IPS DF 4.7 (cell line): ENCODE measurements around the gene LUC7L3.

Experiments used
- DNase-seq: peaks from one replicate; pipeline ENCODE4 v3.0.0-alpha.2; 2013; ENCODE audit warnings: low spot score; ENCODE audit errors: extremely low read depth

LUC7L3 gene

DNA sequence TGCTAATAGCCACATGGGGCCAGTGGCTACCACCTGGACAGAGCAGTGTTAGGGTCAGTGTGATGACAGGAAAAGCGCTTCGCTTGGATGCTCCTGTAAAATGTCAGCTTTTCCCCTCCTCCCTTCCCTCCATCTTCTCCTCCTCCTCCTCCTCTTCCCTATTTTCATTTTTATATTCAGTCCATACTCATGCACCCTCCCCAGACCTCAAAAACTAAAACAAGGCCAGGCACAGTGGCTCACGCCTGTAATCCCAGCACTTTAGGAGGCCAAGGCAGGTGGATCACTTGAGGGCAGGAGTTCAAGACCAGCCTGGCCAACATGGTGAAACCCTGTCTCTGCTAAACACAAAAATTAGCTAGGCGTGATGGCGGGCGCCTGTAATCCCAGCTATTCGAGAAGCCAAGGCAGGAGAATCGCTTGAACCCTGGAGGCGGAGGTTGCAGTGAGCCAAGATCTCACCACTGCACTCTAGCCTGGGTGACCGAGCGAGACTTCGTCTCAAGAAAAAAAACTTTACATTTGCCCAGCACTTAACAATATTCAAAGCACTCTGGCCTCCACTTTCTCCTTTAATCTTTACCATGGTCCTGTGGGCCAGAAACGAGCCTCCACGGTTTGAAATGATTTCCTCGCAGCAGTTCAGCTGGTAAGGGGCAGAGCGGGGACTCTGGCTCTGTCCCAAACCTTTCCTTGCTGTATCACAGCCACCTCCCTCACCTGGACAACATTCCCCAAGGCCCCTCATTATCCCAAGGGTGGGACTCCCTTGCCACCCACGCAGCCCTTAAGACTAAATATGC, 33.5 kb upstream of the LUC7L3 start:
- no peak for DNase-seq

DNA sequence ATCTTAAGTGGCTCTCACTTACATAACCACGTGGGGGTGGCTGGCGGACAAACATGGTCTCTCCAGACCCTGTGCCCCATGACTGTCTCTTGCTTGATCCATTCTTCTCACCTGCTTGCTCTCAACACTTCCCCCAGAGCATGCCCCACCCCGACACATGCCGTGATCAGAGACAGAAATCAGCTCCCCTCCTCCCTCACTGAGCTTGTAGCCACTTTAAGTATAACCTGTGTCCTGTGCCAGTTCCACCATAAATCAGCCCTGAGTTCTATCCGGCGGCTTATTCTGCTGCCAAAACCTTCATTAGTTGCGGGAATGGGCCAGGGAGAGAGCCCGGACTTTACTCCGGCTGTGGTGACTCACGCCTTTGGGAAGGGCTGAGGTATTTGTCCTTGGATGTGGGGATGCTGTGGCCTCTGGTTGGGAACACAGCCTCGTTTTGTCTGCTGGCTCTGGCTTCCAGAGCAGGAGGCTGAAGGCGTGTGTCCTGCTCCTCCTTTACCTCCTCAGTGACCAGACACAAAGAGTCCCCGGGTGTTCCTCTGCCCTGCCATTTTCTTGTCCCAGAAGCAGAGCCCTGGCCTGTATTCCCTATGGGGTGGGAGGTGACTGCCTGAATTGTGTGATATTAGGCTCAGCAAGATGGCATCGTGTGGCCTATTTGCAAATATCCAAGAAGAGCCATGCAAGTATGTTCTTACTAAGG, 32.8 kb upstream of the LUC7L3 start:
- no peak for DNase-seq

DNA sequence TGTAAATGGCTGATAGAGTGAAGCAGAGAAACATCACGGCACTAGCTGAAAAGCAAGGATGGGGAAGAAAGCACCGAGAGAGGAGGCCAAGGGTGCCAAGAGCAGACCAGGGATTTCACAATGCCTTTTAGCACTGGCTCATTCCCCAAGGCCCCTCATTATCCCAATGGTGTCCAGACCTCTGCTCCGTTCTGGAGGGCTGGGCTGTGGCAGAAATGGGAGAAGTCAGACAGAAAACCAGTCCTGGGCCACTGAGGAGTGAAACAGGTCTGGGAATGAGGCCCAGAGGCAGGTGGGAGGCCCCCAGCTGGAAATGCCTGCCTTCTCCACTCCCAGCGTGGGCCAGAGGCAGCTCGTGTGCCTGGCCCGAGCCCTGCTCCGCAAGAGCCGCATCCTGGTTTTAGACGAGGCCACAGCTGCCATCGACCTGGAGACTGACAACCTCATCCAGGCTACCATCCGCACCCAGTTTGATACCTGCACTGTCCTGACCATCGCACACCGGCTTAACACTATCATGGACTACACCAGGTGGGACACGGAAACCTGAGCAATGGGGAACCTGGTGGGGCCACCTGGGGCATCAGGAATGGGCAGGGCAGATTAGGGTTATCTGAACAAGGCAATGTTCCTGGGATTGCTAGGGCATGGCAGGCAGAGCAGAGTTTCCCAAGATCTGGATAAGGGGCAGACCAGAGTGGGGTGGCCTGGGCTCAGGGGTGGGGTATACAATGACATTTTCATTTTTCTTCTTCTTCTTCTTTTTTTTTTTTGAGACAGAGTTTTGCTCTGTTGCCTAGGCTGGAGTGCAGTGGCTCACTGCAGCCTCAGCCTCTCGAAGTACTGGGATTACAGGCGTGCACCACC, 32.0 kb upstream of the LUC7L3 start:
- no peak for DNase-seq

DNA sequence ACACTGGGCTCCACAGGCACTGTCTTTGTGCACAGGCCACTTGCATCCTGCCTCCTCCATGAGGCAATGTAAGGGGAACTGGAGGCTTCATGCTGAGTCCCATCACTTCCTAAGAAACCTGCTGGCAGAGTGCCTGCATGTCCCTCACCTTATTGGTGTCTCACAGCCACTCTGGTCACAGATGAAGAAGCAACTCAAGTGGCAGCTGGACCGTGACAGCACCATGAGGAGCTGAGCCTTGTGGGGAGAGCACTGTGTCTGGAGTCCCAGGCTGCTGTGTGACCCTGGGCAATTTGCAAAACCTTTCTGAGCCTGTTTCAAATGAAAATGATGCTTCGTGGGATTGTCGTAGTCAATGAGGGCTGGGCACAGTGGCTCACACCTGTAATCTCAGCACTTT, 31.2 kb upstream of the LUC7L3 start:
- DNase-seq = no peak

DNA sequence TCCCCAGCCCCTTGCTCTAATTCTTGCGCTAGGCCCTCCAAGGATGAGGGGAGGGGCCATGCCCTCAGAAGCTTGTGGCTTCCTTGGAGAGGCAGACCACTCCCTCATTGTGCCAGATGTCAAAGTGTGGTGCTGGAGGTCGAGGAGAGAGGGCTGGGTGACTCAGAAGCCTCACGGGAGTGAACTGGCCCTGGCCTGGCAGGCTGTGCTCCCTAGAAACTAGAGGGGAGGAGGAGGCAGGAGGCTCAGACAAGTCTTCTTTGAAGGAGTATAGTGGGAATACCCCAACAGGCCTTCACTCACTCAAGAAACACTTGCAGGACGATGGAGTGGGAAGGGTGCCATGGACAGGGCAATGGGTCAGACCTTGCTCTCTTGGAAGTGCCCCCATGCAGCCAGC, 30.2 kb upstream of the LUC7L3 start:
- DNase-seq = no peak

DNA sequence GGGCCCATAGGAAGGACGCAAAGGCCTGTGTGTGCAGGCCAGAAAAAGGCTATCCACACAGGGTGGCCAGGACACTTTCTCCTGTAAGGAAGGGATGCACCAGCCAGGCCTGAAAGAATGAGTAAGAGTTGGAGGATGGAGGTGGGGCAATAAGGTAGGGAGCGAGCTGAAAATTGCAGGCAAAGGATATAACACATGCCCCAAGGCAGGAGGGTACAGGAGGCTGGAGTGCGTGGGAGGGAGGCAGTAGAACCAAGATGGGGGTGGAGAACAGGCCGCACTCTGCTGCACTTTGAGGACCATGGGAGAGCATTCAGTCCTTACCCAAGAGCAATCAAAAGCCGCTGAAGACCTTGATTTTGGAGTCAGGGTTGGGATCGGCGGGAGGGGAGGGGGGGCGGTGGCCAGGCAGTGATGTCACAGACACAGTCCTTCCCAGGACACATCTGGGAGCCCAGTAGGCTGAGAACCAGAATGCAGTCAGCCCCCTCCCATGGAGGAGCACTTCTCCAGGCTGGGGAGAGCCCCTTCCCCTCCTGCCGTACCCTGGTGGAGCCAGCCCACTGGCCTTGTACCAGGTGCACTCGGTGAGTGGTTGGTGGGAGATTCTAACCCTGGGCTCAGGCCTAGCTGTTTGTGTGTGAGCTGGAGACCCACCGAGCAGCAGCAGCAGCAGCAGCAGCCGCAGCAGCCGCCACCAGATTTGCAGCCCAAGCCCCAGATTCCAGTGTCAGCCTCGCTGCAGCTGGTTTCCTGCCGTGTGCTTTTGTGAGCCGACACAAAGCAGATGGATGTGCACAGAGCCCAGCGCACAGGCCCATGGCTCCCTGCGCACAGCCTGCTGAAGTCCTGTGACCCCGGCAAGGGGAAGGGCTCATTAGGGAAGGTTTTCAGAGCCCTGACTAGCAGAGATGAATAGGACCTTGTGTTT, 29.2 kb upstream of the LUC7L3 start:
- no peak for DNase-seq

DNA sequence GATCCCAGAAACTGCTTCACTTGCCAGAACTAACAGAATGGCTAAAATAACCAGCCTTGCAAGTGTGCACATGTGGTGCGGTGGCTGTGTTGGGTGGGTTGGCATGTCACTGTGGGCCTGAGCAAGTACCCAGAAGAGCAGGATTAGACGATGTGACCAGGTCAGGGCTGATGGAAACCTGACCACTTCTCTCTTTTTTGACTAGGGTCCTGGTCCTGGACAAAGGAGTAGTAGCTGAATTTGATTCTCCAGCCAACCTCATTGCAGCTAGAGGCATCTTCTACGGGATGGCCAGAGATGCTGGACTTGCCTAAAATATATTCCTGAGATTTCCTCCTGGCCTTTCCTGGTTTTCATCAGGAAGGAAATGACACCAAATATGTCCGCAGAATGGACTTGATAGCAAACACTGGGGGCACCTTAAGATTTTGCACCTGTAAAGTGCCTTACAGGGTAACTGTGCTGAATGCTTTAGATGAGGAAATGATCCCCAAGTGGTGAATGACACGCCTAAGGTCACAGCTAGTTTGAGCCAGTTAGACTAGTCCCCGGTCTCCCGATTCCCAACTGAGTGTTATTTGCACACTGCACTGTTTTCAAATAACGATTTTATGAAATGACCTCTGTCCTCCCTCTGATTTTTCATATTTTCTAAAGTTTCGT, 28.4 kb upstream of the LUC7L3 start:
- DNase-seq = no peak

DNA sequence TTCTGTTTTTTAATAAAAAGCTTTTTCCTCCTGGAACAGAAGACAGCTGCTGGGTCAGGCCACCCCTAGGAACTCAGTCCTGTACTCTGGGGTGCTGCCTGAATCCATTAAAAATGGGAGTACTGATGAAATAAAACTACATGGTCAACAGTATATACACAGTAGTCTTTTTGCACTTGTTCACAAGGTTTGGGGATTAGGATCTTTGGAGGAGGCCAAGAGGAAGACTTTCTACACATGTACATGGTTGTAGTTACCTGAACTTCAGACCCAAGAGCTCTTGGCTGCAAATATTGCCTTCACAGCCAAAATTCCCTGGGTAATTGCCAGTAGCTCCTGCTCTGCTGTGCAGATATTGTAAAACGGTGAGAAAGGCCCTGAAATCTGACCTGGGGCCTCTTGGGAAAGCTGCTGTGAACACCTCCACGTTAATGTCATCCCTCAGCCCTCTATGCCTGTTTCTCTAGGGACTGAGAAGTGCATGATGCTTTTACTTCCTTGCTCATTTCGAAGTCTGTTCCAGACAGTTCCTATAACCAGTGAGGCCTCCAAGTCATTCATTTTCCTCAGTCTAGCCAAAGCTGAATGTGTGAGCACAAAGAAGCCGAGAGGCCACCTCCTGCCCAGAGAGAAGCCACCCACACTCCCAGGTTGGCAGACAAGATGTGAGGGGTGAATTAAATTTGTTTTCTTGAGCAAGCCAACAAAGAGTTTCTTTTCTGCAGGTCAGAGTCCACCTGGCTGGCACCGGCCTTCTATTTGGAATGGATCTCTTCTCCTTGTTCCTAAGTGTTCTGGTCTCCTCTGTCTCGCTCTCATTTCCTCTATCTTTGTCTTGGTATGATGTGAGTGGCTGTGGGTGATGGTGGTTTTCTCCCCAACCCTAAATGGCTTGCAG, 27.6 kb upstream of the LUC7L3 start:
- DNase-seq = no peak

DNA sequence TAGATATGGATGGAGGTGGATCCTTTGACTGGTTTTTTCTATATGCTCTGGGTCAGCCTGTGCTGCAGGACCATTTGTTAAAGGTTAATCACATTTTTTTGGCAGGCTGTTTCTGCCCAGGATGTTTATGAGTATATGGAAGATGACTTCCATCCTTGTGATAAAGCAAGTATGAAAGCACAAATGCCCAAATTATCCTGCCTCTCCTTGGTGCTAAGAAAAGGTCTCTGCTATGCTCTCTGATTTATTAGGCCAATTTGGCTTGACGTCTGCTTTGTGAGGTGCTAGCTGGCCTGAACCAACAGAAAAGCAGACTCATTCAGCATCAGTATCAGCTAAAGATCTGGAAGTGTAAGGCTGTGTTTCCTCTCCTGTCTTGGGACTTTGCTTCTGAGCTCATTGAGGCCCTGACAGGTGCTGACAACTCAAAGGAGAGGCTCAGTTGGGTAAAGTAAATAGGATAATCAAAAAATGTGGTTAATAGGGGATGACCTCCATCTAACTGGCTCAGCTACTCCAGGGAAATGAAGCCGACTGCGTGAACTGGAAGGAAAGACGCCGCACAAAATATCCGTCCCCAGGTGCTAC, 26.9 kb upstream of the LUC7L3 start:
- DNase-seq = no peak

DNA sequence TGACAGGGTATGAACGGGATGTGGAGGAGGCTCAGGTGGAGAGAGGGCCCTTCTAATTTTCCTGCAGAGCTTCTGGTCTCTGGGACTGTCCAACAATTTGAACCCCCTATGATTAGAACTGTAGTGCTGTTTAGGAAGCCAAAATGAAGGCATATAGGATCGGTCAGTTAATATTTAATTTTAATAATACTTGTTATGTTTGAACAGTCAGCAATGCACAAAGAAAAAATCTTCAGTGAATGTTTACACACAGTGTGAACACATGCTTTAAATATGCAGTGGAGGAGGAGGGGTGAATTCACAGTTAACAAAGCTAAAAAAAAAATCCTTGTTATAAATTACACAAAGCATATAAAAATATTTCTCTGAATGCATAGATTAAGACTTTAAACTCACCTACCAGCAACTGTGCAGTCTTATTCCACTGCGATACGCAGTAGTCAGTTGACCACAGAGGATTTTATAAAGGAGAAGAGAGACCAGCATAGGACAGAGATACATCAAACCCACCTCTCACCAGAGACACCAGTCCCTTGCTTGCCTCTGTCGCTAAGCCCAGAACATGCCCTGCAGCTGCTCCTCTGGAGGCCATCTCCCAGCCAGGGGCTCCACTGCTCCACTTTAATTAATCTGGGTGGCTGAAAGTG, 26.2 kb upstream of the LUC7L3 start:
- no peak for DNase-seq

DNA sequence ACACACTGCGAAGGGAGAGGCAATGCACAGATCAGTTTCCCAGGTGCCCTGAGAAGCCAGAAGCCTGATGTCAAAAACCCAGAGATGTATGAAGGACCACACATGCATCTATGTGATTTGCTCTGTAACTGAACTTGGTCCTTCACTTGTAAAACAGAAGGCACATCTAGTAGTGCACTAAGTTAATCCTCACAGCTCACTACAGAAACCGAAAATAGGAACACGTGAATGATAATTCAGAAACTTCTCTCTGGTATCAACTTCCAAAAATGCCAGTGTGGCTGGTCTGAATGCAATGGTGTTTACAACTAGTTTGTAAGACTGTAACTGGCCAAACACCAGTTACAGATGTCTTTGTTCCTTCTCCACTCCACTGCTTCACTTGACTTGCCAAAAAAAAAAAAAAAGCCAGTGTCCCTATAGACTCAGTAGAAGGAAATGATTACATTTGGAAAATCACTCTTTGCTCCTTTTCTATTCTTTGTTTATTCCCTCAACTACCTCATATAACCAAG, 23.0 kb upstream of the LUC7L3 start:
- DNase-seq = no peak

DNA sequence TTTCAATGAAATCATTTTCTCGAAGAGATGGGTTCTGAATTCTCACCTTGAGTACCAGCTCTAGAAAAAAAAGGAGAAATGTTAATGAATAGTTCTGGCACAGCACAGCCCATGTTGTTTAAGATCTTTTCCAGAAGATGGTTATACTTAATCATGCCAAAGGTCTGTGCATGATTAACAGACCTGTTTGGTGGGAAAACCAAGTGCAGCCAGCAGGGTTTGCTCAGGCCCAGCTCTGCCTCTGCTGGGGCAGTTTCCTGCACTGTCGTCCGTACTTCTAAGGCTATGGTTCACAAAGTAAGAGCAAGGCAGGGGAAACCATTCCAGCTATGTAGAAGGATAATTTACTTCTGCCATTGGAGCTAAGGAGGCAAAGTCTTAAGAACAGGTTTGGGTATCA, 22.3 kb upstream of the LUC7L3 start:
- no peak for DNase-seq

DNA sequence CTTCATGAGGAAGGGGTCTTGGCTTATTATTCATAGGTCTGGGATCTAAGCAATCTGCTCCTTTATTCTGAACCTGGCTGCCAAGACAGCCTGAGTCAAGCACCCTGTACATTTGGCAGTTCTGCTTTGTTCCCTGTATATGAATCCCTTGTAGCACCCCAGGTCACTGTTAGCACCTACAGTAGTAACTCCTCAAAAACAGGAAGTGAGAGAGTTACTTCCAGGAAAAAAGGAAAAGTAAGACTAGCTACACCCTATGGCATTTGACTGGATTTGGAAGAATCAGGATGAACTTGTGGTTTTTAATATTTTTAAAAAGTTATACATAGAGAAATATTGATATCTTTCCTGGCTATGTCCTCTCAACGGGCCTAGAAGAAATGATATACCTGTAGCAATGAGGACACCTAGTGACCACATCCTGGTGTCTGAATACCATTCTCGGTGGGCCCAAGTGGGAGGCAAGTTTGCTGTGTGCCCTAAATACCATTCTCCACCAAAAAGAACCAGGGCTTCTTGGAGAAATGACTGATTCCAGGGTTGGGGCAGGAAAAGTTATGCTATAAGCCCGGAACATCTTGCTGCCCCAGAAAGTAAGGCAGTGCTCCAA, 21.6 kb upstream of the LUC7L3 start:
- DNase-seq = no peak

DNA sequence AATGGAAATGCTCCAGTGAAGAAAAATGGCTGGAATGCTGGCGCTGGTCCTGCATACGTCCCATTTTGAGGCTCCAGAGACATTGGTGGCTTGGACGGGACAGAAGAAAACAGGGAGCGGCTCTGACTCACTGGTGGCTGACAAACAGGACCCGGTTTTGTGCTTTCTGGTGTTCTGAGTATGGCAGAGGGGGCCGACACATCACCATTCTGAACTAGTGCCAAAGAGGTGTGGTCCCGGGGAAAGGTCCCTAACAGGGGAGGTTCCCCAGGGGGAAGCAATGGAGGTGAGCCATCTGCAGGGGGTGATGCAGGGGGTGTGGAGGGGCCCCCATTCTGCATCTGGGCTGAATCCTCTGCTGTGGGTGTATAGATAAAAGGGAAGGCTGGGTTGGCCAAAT, 20.0 kb upstream of the LUC7L3 start:
- no peak for DNase-seq

DNA sequence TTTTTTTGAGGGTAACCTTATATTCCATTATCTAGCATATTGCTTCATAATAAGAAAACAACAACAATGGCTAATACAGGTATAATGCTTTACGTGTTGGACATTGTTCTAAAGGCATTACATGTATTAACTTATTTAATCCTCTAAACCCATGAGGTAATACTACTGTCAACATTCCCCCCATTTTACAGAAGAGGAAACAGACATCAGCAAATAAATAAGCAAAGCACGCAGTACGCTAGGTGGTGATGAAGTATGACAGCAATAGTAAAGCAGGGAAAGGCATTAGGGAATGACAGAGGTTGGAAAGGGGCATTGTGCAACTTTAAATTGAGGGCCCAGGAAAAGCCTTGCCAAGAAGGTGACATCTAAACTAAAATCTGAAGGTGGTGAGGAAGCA, 16.2 kb upstream of the LUC7L3 start:
- DNase-seq = no peak

DNA sequence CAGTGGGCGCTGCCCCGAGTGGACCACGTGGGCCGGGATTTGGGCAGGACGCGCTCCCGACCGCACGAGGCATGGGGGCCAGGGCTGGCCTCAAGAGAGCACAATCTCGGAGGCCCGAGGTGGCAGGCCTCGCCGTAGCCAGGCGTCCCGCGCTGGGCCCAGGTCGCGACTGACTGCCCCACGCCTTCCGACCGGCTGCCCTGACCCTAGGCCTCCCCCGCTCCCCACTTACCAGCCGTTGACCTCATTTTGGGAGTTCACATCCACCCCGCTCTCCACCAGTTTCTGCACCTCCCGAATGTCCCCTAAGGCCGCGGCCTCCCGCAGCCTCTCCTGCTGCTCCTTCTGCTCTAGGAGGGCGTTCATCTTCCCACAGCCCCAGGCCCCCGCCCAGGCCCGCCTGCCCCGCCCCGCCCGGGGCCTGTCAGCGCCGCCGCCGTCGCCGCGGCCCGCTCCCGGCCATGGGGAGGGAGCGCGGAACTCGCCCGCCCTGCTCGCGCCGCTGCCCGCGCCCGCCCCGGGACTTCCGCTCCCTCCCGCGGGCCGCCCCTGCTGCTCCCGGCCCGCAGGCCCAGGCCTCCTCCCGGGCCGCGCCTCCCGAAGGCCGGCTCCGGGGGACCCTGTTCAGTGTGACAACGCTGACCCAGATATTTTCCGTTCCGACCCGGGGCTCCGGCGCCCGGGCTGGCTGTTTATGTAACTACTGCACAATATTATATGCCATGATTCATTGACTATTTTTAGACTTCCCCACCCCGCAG, 11.9 kb upstream of the LUC7L3 start, which contains the start of gene ANKRD40:
Gene ANKRD40, minus strand, starts transcription at position 626 of the 761 bp plus-strand sequence. Its CDS starts 260 bp downstream, at position 366.
- no peak for DNase-seq
